H9 (cell line): ENCODE results near the gene IDI2. TPM values are rescaled to one million over a fixed set of nuclear protein-coding genes. Genes with fewer than 3 reads are reported as not detected.
A peak's percentile ranks its signal among the peaks of the same experiment; 100 is the strongest.

Experiments used
- DNase-seq: peaks from one replicate; pipeline ENCODE4 v3.0.0-alpha.2; 2017
- H2AFZ ChIP-seq: one replicate; pipeline ENCODE4 v1.6.1; 2013; ENCODE audit warnings: mild to moderate bottlenecking, low read length, control low read depth, moderate library complexity
- H2AK5ac ChIP-seq: 2 replicates; pipeline ENCODE4 v1.6.1; 2013; ENCODE audit warnings: low read length, control low read depth, mixed read lengths; ENCODE audit not compliant: insufficient read length
- H2BK120ac ChIP-seq: one replicate; pipeline ENCODE4 v1.6.1; 2013; ENCODE audit warnings: low read depth, mild to moderate bottlenecking, low read length, control low read depth, inconsistent platforms; ENCODE audit not compliant: poor library complexity, severe bottlenecking
- H2BK12ac ChIP-seq: 2 replicates; pipeline ENCODE4 v1.6.1; 2013; ENCODE audit warnings: low read length, control low read depth, mixed read lengths, low read depth; ENCODE audit not compliant: insufficient read length
- H2BK15ac ChIP-seq: 2 replicates; pipeline ENCODE4 v1.6.1; 2013; ENCODE audit warnings: low read depth, low read length, control low read depth
- H2BK20ac ChIP-seq: one replicate; pipeline ENCODE4 v1.6.1; 2013; ENCODE audit warnings: low read depth, mild to moderate bottlenecking, low read length, control low read depth, inconsistent platforms; ENCODE audit not compliant: poor library complexity, severe bottlenecking
- H2BK5ac ChIP-seq: 2 replicates; pipeline ENCODE4 v1.6.1; 2013; ENCODE audit warnings: low read length, control low read depth, mixed read lengths; ENCODE audit not compliant: insufficient read length
- H3K14ac ChIP-seq: 2 replicates; pipeline ENCODE4 v1.6.1; 2013; ENCODE audit warnings: low read length, control low read depth; ENCODE audit not compliant: insufficient read depth
- H3K18ac ChIP-seq: 2 replicates; pipeline ENCODE4 v1.6.1; 2013; ENCODE audit warnings: low read depth, mild to moderate bottlenecking, mixed read lengths, low read length, control low read depth; ENCODE audit not compliant: insufficient read length
- H3K23ac ChIP-seq: 2 replicates; pipeline ENCODE4 v1.6.1; 2013; ENCODE audit warnings: low read length, control low read depth, mixed read lengths, low read depth; ENCODE audit not compliant: insufficient read length
- H3K23me2 ChIP-seq: 2 replicates; pipeline ENCODE4 v1.6.1; 2013; ENCODE audit warnings: low read depth, mild to moderate bottlenecking, mixed read lengths, low read length, control low read depth; ENCODE audit not compliant: insufficient read length, poor library complexity, severe bottlenecking
- H3K27ac ChIP-seq: 2 replicates; pipeline ENCODE4 v1.5.1; 2013; ENCODE audit warnings: low read length, control low read depth, mixed read lengths, low read depth; ENCODE audit not compliant: insufficient read length
- H3K27me3 ChIP-seq: 2 replicates; pipeline ENCODE4 v1.6.1; 2013; ENCODE audit warnings: low read length, control low read depth, inconsistent platforms; ENCODE audit not compliant: insufficient read depth
- H3K4ac ChIP-seq: 2 replicates; pipeline ENCODE4 v1.6.1; 2013; ENCODE audit warnings: low read depth, mild to moderate bottlenecking, control low read depth, inconsistent platforms, low read length, moderate library complexity
- H3K4me1 ChIP-seq: 2 replicates; pipeline ENCODE4 v1.6.1; 2013; ENCODE audit warnings: low read length, control low read depth, inconsistent platforms; ENCODE audit not compliant: insufficient read depth
- H3K4me2 ChIP-seq: 2 replicates; pipeline ENCODE4 v1.6.1; 2013; ENCODE audit warnings: low read length, control low read depth, mixed read lengths; ENCODE audit not compliant: insufficient read length, insufficient read depth
- H3K56ac ChIP-seq: 2 replicates; pipeline ENCODE4 v1.6.1; 2013; ENCODE audit warnings: low read depth, mild to moderate bottlenecking, mixed read lengths, low read length, control low read depth; ENCODE audit not compliant: insufficient read length
- H3K79me1 ChIP-seq: 2 replicates; pipeline ENCODE4 v1.6.1; 2013; ENCODE audit warnings: low read depth, mild to moderate bottlenecking, moderate library complexity, low read length, control low read depth, inconsistent platforms; ENCODE audit not compliant: insufficient read depth, poor library complexity, severe bottlenecking
- H3K79me2 ChIP-seq: 2 replicates; pipeline ENCODE4 v1.6.1; 2013; ENCODE audit warnings: low read length, control low read depth, inconsistent platforms; ENCODE audit not compliant: insufficient read depth
- H3K9ac ChIP-seq: 2 replicates; pipeline ENCODE4 v1.6.1; 2013; ENCODE audit warnings: low read length, control low read depth, mixed read lengths; ENCODE audit not compliant: insufficient read length; ENCODE audit errors: extremely low read depth
- H3K9me3 ChIP-seq: one replicate; pipeline ENCODE4 v1.6.1; 2013; ENCODE audit warnings: low read depth, low read length, inconsistent platforms; ENCODE audit not compliant: control insufficient read depth
- H3T11ph ChIP-seq: one replicate; pipeline ENCODE4 v1.6.1; 2013; ENCODE audit warnings: mild to moderate bottlenecking, low read length, control low read depth, inconsistent platforms
- H4K20me1 ChIP-seq: one replicate; pipeline ENCODE4 v1.6.1; 2013; ENCODE audit not compliant: control insufficient read depth, insufficient read length, insufficient read depth
- H4K5ac ChIP-seq: 2 replicates; pipeline ENCODE4 v1.6.1; 2013; ENCODE audit warnings: low read depth, mild to moderate bottlenecking, mixed read lengths, low read length, control low read depth; ENCODE audit not compliant: insufficient read length
- H4K8ac ChIP-seq: replicated peaks from 2 replicates; pipeline ENCODE4 v1.6.1; 2013; ENCODE audit warnings: low read length, control low read depth, mixed read lengths, low read depth; ENCODE audit not compliant: insufficient read length
- H4K91ac ChIP-seq: 2 replicates; pipeline ENCODE4 v1.6.1; 2013; ENCODE audit warnings: low read depth, mild to moderate bottlenecking, moderate library complexity, mixed read lengths, low read length, control low read depth; ENCODE audit not compliant: insufficient read length
- H3K27ac Mint-ChIP-seq, 3 experiments: 2 replicates in 2 of 3; 3 replicates in 1 of 3; pipeline ENCODE4 v1.8.0; 2020 to 2021; ENCODE audit warnings: mixed read lengths in 3 of 3, mild to moderate bottlenecking in 1 of 3, moderate library complexity in 1 of 3
- H3K27me3 Mint-ChIP-seq: 2 replicates; pipeline ENCODE4 v1.8.0; 2021; ENCODE audit warnings: low read depth, mild to moderate bottlenecking, moderate library complexity, mixed read lengths
- H3K36me3 Mint-ChIP-seq, 3 experiments: 2 replicates in 2 of 3; 3 replicates in 1 of 3; pipeline ENCODE4 v1.8.0; 2020 to 2021; ENCODE audit warnings: low read depth in 3 of 3, mixed read lengths in 3 of 3; ENCODE audit not compliant: insufficient read depth in 1 of 3
- H3K4me1 Mint-ChIP-seq, 2 experiments: 2 replicates each; pipeline ENCODE4 v1.8.0; 2020; ENCODE audit warnings: mixed read lengths in 2 of 2
- H3K4me3 Mint-ChIP-seq, 2 experiments: 2 replicates in 1 of 2; 3 replicates in 1 of 2; pipeline ENCODE4 v1.8.0; 2020 to 2021; ENCODE audit warnings: mild to moderate bottlenecking in 2 of 2, mixed read lengths in 2 of 2, moderate library complexity in 1 of 2
- H3K9me3 Mint-ChIP-seq, 2 experiments: 2 replicates in 1 of 2; 3 replicates in 1 of 2; pipeline ENCODE4 v1.8.0; 2020; ENCODE audit warnings: mild to moderate bottlenecking in 2 of 2, mixed read lengths in 2 of 2, moderate library complexity in 1 of 2
- CTCF ChIP-seq: fragments of 200-600 bp; sonication (generic); conservative IDR thresholded peaks from 3 replicates; pipeline ENCODE4 v1.8.0; 2021; ENCODE audit warnings: antibody characterized with exemption, mild to moderate bottlenecking
- WGBS: extraction: QIAGEN DNeasy Blood & Tissue Kit; methylation state at CpG from one replicate; pipeline ENCODE4 v1.1.7; 2013; ENCODE audit warnings: missing lambda C conversion rate, low lambda C conversion rate, mixed read lengths; ENCODE audit not compliant: insufficient read length; ENCODE audit errors: extremely low coverage; 5-methylcytosine and 5-hydroxymethylcytosine counted together
- total RNA-seq: library from RNA; stranded (reverse); gene quantifications from 2 replicates; pipeline ENCODE4 v1.2.1, GENCODE V29; 2021

Gene IDI2
- total RNA-seq, 1 experiment from 2014 or later: not detected

GRCh38 chr10:1049425-1049958 lies 23.8 kb upstream of the IDI2 start:
- peak overlapping the region; percentile 59 for H3K27ac ChIP-seq
- WGBS: no CpG with 5 or more reads among the region's 34 CpGs
- H4K5ac ChIP-seq: no peak overlapping the region
- Mint-ChIP-seq H3K4me3 (peak overlapping the region; percentile 93 to 96), H3K36me3 (peaks cover 18 to 49% (median 49%) of the 10 kb centered on the region in 3 experiments), H3K27me3 (no peaks in the 10 kb centered on the region), H3K9me3 (no peaks in the 10 kb centered on the region; a peak in 2 of 5 replicates), H3K27ac (peak overlapping the region; percentile 98 to 100 (median 99)), H3K4me1 (peaks cover 31 to 33% of the 10 kb centered on the region in 2 experiments)
- H4K8ac ChIP-seq: no peak overlapping the region
- H3K9ac ChIP-seq: peak overlapping the region; percentile 53
- no peak for DNase-seq
- H3K27me3 ChIP-seq: no peaks in the 10 kb centered on the region
- H3K56ac ChIP-seq: no peak overlapping the region
- H2BK15ac ChIP-seq: no peak overlapping the region
- no peak overlapping the region for H4K91ac ChIP-seq
- peak overlapping the region; percentile 51 for H3K4me2 ChIP-seq
- H3K79me2 ChIP-seq: peaks cover 29% of the 10 kb centered on the region
- H3K14ac ChIP-seq: no peak overlapping the region
- H3K4ac ChIP-seq: no peak overlapping the region
- peaks cover 5% of the 10 kb centered on the region for H3K23me2 ChIP-seq
- no peak overlapping the region for H2AK5ac ChIP-seq
- H2BK5ac ChIP-seq: no peak overlapping the region
- no peak overlapping the region for H3K23ac ChIP-seq
- H4K20me1 ChIP-seq: no peaks in the 10 kb centered on the region
- no peak overlapping the region for H2BK12ac ChIP-seq
- 0 out of 2 replicates have a peak, but pooled peaks cover 3% of the 10 kb centered on the region for H3K4me1 ChIP-seq
- H3K18ac ChIP-seq: no peak overlapping the region
- no peak for TF ChIP-seq CTCF
- no peaks in the 10 kb centered on the region for H3K9me3 ChIP-seq
- no peak overlapping the region for H2BK20ac ChIP-seq
- H3T11ph ChIP-seq: no peak overlapping the region
- H2BK120ac ChIP-seq: no peak overlapping the region
- H3K79me1 ChIP-seq: peaks cover 2% of the 10 kb centered on the region
- H2AFZ ChIP-seq: no peak overlapping the region
